NCI-H446 (cell line): Measurements from ENCODE around the gene ANGPTL1.

Experiments used
- DNase-seq, 2 experiments: peaks; one replicate each; lab custom pipeline; 2025; lab: John Stamatoyannopoulos, UW

The ANGPTL1 gene, protein sequence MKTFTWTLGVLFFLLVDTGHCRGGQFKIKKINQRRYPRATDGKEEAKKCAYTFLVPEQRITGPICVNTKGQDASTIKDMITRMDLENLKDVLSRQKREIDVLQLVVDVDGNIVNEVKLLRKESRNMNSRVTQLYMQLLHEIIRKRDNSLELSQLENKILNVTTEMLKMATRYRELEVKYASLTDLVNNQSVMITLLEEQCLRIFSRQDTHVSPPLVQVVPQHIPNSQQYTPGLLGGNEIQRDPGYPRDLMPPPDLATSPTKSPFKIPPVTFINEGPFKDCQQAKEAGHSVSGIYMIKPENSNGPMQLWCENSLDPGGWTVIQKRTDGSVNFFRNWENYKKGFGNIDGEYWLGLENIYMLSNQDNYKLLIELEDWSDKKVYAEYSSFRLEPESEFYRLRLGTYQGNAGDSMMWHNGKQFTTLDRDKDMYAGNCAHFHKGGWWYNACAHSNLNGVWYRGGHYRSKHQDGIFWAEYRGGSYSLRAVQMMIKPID

DNA sequence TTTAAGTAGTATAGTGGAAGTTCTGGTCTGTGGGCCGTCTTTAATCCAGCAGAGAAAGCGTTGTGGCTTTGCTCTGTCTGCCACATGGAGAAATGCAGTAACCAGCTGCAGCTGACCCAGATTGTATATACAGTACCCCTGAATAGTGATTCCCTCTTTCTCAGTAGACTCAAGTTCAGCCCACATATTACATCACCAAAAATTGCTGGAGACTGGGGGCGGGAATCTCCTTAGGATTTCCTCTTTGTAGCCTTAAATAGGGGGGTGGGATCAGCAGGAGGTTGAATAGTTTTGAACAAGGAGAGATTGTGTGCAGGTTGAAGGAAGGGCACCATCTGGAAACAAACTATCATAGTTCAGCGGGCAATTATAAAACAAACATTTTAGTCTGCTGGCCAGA lies at the start of gene ANGPTL1:
ANGPTL1 (minus strand) TSS at position 134 of the 400 bp plus-strand sequence. CDS start 5,301 bp downstream, outside the sequence.
- DNase-seq: no peak

DNA sequence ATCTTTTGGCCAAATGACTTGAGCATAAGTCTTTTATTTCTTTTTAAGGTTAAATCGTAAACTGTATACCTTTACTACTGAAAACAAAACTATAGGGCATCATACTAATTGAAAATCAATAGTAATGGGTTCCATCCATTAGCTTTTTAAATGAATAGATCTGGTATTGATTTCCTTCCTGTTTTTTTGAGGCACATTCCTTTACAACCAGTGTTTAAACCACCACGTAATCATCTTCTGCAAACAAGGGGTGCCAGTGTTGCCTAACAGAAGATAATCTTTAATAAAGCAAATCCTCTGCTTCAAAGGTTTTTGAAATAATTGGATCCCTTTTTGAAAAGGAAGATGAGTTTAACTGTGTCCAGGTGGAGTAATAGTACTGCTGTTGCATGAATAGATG lies 48.7 kb upstream of the ANGPTL1 start:
- no peak for DNase-seq

DNA sequence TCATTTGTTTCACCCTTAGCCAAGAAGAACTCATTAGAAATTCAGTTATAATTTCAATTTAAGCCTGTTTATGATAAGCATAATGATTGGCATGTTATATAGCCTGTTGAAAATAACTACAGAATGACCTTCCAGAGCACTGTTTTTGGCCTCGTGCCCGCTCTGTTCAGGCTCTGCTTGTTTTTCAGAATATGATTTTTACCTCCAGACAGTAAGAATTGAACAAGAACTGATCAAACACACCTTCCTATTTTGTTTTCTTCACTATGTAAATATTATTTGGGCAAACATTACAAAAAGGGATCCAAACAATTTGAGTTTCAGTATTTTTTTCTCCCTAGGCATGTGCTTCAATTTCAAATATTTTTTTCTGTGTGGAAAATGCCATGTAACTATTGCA lies 48.1 kb upstream of the ANGPTL1 start:
- no peak for DNase-seq

DNA sequence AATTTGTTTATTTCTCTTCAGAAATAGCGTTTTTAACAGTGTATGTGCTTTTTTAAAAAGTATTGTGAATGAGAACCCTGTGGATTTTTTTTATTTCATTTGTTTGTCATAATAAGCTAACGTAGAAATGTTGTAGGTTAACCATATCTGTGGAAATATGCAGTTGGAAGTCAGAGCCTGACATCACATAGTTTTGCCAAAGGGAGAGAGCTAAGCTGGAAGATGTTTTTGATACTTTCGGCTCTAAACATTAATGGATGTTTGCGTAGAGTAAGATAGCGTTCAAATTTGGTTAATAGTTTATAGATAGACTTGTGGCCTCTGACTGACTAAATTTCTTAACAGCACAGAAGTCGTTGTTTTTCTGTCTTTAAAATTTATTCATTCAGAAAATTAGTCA lies 47.4 kb upstream of the ANGPTL1 start:
- no peak for DNase-seq

DNA sequence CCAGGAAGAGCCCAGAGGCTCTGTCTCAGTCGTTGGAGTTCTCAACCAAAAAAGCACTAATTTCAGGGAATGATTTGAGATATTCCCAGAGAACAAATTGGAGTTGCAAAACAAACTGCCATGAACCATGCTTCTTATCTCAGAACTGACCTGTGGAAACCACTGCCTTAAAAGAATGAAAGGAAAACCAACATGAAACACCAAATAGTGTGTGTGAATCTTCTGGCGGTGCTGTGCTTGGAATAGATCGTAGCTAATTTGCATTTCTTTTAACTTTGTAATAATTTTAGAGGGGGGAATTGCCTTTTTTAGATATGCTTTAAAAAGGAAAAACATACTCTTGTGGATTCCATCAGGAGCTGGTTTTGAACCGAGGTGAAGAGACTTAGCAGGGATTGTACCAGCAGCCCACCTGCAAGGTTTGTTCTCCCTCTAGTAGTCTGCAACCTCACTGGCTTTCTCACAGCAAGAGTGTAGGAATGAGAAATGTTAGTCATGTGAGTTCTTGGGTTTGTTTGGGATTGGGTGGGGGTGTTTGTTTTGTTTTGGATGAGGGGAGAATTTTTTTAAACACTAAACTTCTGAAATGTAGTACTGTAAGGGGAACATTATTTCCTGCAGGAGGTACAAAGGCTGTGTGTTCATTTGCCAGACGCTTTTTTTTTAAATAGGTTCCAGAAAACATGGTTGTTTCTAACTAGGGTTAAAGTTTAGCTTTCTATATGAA lies 45.7 kb upstream of the ANGPTL1 start:
- no peak for DNase-seq

DNA sequence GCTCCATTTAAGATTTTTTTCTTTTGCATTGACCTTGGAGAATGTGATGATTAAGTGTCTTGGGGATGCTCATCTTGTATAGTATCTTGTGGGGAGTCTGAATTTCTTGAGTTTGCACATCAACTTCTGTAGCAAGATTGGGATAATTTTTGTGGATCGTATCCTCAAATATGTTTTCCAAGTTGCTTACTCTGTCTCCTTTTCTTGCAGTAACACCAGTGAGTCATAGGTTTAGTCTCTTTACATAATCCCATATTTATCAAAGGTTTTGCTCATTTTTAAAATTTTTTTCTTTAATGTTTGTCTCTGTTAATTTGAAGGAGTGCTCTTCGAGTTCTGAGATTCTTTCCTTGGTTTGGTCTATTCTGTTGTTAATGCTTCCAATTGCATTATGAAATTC lies 41.7 kb upstream of the ANGPTL1 start:
- no peak for DNase-seq

DNA sequence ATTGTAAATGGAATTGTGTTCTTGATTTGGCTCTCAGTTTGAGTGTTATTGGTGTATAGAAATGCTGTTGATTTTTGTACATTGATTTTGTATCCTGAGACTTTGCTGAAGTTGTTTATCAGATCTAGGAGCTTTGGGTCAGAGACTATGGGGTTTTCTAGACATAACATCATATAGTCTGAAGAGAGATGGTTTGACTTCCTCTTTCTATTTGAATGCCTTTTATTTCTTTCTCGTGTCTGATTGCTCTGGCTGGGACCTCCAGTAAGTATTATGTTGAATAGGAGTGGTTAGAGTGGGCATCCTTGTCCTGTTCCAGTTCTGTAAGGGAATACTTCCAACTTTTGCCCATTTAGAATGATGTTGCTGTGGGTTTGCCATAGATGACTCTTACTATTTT lies 39.1 kb upstream of the ANGPTL1 start:
- DNase-seq: no peak

DNA sequence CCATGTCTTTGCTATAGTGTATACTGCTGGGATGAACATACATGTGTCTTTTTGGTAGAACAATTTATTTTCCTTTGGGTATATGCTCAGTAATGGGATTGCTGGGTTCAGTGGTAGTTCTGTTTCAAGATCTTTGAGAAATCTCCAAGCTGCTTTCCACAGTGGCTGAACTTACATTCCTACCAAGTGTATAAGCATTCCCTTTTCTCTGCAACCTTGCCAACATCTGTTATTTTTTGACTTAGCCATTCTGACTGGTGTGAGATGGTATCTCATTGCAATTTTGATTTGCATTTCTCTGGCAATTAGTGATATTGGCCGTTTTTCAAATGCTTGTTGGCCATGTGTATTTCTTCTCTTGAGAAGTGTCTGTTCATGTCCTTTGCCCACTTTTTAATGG lies 37.5 kb upstream of the ANGPTL1 start:
- DNase-seq: peak in 1 of 2 experiments; percentile 21

DNA sequence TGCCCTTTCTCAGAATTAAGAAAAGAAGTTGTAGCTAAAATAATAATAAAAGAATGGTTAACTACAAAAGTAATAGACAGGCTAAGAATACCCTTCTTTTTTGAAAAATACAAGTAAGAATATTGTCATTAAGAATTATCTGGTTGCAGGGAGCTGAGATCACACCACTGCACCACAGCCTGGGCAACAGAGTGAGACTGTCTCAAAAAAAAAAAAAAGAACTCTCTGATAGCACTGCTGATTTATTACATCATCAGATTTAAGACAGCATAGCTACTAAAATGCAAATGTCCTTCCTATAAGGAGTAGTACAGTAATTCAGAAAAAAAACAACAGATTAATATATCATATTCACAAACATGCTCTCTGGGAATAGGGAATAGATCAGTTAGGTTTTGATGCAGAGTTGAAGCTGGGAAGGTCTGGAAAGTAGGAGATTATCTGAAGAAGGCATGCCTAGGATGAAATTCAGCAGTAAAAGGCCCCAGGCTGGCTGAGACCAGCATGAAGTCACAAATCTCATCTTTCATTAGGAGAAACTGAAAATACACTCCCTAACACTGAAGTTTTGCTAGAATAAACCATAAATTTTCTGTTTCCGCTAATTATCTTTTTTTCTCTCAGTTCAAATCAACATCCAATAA lies 30.7 kb upstream of the ANGPTL1 start:
- no peak for DNase-seq

DNA sequence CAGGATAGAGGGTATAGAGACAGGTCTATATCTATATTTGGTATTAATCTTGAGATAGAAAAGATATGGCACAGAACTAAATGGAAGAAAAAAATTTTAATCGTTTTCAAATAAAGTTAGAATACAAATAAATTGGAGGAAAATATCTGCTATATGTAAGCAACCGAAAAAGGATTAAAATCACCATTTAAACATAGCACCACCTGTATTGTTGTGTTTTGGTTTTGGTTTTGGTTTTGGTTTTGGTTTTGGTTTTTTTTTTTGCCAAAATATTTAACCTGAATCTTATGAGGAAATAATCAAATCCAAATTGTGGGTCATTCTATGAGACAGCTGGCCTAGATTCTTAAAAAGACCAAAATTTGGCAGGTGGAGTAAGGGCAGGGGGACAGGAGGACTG lies 28.5 kb upstream of the ANGPTL1 start:
- DNase-seq: no peak

DNA sequence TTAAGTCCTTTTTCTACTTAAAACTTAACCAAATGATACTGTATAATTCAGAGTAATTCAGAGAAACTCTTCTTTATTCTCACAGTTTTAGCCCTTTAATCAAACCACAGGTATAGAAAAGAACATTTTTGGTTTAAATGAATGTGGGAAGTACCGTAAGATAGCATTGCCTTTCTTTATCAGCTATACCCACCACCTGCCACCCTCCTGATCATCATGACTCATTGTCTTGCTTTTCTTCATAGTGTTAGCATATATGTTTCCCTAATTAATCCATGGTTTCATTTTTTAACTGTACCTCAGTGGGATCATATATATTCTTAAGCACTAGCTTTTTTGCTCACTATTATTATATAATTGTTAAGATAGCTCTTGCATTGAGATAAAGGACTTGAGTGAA lies 27.5 kb upstream of the ANGPTL1 start:
- no peak for DNase-seq

DNA sequence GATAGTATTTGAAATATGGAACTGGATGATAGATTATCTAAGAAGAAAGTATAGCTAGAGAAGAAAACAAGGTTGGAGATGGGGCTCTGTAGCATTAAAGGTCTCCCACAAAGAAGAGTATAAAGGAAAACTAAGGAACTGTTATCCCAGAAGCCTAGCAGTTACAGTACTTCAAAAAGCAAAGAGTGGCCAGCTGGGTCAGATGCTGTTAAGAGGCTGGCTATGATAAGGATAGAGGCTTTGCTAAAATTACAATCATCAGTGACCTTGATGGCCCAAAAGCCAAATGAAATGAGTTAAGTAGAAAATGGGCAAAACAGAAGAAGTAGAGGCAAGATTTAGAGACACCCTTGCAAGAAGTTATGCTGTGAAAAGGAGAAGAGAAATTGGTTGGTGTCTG lies 25.1 kb upstream of the ANGPTL1 start:
- DNase-seq: no peak

DNA sequence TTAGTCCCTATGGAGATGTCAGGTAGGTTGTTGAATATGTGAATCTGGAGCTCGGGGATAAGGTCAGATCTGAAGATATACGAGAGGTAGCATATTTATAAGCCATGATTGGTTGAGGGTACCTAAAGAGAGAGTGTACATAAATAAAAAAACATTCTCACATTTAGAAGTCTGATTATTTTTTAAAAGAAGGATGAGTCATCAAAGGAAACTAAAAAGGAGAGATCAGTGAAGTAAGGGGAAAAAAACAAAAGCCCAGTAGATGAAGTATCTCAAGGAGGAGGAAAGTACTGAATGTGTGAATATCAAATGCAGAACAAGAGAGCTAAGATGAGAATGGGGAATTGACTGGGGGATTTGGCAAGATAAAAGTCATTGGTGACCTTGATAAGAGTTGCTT lies 15.7 kb upstream of the ANGPTL1 start:
- no peak for DNase-seq

DNA sequence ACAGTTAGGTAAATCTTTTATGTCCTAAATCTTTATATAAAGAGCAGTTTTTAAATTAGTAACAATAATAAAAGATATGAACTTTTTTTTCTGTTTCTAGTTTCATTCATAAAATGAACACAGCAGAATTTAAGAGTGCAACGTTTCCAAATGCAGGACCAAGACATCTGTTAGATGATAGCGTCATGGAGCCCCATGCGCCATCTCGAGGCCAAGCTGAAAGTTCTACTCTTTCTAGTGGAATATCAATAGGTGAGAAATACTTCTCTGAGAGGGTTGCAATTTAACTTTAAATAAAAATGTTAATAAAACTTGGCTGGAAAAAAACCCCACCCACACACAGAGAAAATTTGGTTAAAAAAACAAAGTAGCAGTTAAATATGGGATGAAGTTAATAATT lies 15.0 kb upstream of the ANGPTL1 start:
- DNase-seq: no peak

DNA sequence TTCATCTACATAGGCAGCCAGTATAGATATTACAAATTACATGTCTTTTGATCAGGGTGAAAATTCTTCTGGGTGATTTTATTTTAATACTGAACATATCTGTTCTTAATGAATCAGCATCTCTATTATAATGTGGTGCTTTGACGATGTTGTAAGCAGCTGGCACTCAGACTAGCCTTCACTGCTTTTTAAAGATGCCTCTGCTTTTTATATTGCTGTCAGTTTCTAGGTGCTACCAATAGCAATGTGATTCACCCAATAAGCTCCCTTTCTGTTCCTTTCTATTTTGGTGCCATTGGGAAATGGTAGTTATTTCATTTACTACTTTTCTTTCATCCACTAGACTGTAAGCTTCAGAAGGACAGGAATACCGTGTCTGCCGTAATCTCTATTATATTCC lies 11.1 kb upstream of the ANGPTL1 start:
- DNase-seq: no peak

DNA sequence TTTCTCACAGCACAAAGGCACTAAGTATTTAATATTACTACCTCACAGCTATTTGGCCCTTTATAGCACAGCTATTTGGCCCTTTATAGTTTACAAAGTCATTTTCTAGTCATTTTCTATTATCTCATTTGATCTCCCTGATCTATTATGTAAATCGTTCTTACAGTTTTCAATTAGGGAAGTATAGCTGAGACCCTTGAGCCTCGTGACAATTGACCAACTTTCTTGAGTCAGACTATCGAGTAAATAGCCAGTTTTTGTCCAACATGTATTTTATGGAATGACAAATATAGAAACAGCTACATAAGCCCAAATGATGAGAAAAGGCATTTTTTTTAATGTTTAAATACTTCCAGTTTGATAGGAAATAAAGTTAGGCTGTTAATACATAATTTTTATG lies 7.0 kb upstream of the ANGPTL1 start:
- no peak for DNase-seq

DNA sequence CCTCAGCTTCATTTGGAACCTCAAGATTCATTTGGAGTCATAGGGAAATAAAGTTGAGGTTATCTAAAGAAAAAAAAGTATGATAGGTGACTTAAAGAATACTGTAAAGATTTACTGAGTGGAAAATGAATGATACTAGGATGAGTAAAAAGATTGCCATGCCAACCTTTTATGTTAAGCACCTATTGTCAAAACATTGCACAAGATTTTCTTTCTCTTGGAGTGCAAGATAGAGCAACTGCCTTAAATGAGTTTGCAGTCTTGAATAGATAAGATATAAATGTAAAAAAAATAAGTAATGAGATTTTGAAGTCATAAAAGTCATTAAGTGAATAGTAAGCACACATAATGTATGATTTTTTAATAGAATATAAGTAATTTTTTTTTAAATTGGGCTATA lies 5.1 kb upstream of the ANGPTL1 start:
- DNase-seq: no peak

DNA sequence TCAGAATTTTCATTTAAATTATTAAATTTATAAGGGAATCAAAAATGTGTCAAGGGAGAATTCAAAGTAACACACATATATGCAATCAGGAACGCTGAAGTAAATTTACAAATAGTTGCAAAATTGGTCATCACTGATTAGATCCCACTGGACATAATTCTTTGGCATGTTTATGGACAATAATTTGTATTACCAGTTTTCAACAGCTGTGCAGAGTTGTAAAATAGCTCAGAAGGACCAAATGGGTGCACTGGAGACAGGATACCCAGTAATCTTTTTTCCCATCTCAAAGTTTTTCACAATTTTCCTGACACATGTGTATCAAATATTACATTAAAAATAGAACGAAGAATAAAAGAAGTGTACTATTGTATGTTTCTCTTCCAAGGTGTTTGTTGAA lies 4.1 kb upstream of the ANGPTL1 start:
- no peak for DNase-seq

DNA sequence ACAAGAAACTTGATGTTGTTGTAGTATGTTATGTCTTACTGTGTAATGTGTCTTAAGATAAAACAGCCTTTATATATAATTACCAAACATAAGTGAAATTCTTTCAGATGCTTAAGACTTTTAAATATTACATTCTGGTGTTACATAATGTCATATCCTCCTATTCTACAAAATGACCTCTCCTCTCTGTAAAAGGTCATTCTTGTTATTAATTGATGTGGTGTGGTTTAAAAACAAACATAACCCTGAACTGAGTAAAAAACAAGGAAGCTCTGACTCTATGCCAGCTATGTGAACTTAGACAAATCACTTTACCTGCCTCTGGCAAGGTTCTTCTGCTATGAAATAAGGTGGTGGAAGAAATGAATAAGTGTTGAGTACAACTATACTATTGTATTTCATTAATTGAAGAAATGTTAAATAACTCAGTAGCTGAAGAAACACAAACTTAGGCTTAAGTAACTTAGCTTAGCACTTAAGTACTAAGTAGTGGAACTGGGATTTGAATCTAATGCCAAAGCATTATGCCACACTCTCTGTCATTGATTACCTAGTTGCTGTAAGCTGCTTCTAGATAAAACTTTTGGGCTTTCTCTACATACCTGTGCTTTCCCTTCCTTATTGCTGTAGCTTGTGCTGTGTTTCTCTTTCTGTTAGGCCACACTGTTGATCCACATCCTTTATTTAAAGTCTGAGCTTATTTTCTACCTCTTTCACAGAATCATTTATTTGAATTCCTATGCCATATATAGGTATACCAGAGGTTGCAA lies 859 bp upstream of the ANGPTL1 start:
- DNase-seq: no peak

DNA sequence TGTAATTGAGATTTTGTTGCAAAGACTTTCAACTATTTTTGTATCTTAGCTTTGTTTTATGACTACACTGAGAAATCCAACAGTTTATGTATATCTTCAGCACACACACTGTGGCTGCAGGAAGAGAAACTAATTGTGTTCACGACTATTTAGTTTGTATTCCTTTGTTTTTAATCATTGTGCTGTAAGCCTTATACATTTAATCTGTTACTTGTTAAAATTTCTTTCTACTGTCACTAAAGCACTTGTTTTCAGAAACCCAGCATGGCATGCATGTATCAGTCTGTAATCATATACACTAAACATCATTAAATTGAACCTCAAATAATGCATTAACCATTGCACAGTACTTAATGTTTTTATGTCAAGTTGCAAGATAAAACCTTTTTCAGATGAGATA lies 656 bp downstream of the ANGPTL1 start:
- DNase-seq: no peak

DNA sequence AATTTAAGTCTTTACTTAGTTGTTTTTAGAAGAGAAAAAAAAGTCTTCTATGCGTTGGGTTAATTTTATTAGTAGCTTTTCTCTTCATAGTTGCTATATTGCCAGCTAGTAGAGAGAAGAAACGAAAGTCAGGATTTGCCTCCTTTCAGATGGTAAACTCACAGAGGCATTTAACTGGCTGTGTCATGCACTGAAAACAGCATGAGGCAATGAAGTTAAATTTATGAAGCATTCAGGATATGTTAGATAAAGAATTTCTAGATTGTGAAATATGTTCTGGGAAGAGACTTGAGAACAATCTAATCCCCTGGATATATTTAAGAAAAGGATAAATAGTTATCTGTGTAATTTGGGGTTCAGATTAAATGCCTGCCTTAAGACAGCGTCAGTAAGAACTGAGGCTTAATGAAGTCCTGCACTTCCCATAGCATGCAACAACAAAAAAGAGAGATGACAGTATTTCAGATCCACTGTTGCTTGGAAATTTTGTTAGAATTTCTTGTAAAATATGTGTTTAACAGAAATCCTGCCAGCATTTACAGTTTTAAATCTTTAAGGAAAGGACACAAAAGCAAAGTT lies 1.7 kb downstream of the ANGPTL1 start:
- no peak for DNase-seq

DNA sequence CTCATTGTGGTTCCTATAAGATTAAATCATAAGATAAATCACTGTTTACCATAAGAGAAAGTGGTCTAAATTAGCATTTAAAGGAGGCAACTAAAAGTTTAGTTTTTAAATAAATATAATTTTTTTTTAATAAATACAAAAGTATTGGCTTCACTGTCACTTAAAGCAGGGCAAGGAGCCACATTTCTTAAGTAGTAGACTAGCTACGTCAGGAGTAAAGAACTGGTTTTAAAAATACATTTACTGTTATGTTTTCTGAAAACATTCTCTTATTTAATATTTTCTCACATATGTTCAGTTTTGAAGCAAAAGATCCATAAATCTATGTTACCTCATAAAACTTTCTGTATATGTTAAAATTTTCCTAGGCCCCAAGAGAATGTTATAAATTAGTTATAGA lies 2.2 kb downstream of the ANGPTL1 start:
- no peak for DNase-seq
